Gastroesophageal sphincter (tissue), 3 donors: ENCODE data around the gene VPS29.

Experiments used
- POLR2AphosphoS5 ChIP-seq: sonication (generic); formaldehyde crosslinking; IDR thresholded peaks from one replicate; pipeline ENCODE4 v1.6.1; 2017; ENCODE audit warnings: antibody characterized with exemption
- TF ChIP-seq, protein P1 (sequence below), 4 experiments: fragments of 200-600 bp in 2 of 4; fragments of 450-650 bp in 2 of 4; sonication (generic) in 1 of 4; IDR thresholded peaks; one replicate each; pipeline ENCODE4 v1.5.1; 2017 to 2019; ENCODE audit warnings: antibody characterized with exemption in 4 of 4, mild to moderate bottlenecking in 2 of 4, moderate library complexity in 2 of 4

DNA sequence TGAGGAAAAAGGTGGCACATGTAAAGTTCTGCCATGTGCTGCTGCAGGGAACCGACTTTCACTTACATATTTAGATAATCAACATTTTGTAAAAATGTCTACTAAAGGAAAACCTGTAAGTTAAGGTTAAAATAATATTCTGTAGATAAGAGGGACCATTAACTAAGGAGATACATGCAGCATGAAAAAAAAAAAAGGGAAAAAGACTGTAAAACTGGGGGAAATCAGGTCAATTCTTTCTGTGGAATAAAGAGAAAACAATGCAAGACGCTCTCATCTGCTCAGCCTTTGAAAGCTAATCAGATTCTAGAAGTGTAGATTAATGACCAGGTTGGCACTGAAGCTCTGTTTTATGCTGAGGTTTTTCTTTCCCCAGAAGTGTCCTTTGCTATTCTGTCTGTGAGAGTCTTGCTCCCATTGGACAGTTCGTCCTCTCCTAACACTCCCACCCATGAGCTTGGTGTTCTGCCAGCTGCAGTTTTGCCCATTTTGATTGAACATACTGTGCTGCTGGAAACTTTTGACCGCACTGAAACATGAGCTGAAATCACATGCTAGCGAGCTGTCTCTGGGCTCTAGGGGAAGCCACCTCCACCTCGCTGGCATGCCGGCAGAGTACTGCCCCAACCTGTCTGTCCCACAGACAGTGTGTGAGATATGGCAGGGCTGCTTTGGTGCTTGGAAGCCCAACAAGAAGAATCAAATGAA lies 41.5 kb upstream of the VPS29 start:
- peak; percentile 81 for TF ChIP-seq POLR2AphosphoS5
- TF ChIP-seq, protein P1, sequence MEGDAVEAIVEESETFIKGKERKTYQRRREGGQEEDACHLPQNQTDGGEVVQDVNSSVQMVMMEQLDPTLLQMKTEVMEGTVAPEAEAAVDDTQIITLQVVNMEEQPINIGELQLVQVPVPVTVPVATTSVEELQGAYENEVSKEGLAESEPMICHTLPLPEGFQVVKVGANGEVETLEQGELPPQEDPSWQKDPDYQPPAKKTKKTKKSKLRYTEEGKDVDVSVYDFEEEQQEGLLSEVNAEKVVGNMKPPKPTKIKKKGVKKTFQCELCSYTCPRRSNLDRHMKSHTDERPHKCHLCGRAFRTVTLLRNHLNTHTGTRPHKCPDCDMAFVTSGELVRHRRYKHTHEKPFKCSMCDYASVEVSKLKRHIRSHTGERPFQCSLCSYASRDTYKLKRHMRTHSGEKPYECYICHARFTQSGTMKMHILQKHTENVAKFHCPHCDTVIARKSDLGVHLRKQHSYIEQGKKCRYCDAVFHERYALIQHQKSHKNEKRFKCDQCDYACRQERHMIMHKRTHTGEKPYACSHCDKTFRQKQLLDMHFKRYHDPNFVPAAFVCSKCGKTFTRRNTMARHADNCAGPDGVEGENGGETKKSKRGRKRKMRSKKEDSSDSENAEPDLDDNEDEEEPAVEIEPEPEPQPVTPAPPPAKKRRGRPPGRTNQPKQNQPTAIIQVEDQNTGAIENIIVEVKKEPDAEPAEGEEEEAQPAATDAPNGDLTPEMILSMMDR (IDR thresholded peaks at IDR 0.05), result no peak
